GM19463 (cell line): ENCODE measurements around the gene LSAMP.

Source experiments
- ATAC-seq: cut with Tn5 transposase; IDR thresholded peaks from one replicate; pipeline ENCODE4 v1.9.1; 2021; ENCODE audit warnings: mild to moderate bottlenecking, moderate library complexity; ENCODE audit not compliant: unreplicated experiment

LSAMP gene

GRCh38 chr3:116432795-116433194 lies 12.5 kb downstream of the LSAMP start:
- ATAC-seq = no peak

DNA sequence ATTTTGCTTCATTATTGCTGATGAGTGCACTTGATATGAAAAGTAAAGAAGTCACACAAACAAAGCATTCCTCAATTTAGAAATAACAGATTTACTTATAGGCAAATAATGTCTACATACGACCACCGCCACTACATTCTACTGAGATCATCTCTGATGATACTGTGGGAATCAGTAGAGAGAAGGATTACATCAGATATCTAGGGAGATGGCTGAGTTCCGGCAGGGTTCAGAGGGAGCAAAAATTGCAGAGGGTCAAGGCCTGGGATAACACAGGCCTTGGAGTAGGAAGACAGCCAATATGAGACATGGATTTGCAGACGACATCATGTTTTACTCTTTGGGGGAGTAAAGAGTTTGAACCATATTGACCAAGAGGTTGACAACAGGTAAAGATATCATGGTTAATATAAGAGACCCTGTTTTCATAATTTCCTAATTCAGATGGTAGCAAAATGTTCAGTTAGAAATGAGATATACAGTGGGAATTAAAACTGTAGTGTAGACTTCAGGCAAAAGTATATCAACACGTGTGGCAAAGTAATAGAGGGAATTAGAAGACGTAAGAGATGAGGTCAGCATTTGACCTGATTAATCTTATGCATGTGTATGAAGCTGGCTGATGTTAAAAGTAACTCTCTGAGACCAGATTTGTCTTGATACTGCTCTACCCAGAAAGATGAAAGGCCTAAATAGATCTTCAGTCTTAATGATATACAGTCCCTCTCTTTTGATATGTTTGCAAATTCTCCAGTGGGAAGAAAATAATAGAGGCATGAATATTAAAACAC lies 15.6 kb downstream of the LSAMP start:
- ATAC-seq = no peak

GRCh38 chr3:116426036-116426435 lies 19.3 kb downstream of the LSAMP start:
- ATAC-seq = no peak

DNA sequence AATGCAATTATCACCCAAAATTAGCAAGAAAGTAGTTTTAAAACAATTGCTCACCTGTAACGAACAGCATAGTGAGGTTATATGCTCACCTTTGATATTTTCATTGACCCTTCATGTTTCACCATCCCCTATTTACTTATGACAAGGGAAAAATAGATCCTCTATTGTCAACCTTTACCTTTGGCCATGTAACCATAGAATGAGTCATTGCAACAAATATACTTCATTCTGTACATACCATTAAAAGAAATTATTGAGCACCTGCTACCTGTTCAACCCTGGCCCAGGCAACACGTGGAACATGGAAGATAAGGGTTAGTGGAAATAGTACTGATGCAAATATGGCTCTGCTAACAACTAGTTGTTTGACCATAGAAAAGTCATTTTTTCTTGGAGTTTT lies 20.2 kb downstream of the LSAMP start:
- ATAC-seq = no peak

GRCh38 chr3:116423945-116424344 lies 21.3 kb downstream of the LSAMP start:
- ATAC-seq = no peak

DNA sequence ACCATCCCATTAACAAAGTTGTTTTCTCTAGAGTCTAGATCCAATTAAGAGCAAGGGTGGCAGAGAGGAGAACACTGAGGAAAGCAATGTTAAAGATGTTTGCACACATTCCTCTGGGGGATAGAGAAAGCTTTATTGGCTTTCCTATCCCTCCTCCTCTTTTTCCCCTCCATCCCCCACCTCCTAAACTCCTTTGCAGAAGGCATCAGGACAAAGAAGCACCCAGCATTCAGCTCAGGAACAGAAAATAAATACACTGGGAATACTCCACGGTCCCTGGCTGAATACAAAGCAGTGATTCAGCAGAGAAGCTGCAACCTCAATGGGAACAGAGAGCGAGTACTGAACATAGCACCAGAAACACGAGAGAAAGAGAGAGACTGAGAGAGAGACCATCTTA lies 21.9 kb downstream of the LSAMP start:
- ATAC-seq = no peak

GRCh38 chr3:116417151-116417550 lies 28.1 kb downstream of the LSAMP start:
- no peak for ATAC-seq

- no peak for ATAC-seq
Measured at GRCh38 chr3:116413319-116413718, 32.0 kb downstream of the LSAMP start.

DNA sequence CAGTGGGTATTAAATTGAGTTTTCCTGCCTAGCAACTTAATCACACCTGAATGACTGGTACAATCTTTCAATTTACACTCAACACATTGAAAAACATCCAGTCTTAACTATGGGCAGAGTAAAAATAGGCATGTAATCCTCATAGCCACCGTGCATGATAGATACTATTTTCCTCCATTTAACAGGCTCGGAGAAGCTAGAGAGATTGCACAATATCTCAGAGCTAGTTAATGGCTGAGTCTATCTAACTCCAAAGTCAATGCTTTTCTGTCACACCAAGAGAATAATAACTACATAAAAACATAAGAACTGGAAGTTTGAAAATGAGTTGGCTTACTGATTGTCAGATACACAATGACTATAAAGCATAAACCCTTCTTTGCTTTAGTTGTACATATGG lies 36.8 kb downstream of the LSAMP start:
- no peak for ATAC-seq

- no peak for ATAC-seq
Measured at GRCh38 chr3:116405231-116405630, 40.1 kb downstream of the LSAMP start.

DNA sequence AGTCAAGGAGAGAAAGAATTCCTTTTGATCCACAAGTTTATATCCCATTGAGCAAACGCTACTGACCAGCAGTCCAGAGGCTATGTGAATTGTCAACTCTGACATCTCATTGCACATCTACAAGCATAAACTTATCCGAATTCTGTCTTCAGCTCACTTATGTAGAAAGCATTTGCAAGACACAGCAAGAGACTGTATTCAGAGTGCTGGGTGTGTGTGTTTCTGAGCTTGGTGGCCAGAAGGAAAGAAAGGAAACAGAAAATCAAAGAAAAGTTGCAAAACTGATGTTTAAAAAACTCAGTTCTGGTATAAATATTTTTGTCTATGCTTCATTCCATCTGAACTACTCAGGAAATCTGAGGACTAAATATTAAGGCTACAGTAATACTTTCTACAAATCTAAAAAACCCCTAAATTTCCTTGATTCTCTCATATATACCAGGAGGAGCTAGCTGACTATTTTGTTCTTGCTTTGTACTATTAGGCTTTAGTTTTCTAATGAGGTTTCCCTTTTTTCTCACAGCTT lies 45.5 kb downstream of the LSAMP start:
- no peak for ATAC-seq

DNA sequence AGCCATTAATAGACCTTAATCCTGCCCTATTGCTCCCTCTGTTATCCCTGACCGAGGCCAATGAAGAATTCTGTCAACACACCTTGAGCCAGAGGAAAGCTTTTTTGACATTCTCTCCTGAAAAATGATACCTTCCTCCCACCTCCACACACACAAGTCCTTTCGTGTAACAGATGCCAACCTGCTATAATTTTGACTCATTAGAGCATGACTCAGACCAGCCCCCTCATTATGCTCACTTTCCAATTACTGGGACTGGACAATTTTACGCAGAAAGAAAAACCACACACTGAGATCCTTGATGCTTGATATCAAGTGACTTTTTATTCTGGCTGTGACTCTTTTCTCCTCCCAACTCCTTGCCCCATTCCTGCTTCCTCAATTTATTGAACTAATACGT lies 50.9 kb downstream of the LSAMP start:
- ATAC-seq = no peak

DNA sequence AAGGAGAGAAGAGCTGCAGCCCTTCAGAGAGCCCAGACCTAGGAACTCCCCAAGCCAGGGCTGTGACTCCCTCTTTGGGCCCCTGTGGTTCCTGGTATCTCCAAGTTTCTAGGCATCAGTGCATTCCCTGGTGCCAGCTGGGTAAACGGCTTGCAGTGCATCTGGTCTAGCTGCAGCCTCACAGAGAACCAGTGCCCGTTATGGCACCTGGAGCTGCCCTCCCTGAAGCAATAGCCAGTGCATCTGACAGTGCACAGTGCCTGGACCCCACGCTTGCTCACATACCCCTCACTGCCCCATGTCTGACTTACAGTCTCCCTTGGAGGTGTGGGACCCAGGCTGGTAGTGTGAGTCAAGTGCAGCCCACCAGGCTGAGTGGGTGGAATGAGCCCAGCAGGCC lies 52.1 kb downstream of the LSAMP start:
- ATAC-seq = no peak

- ATAC-seq = no peak
Measured at GRCh38 chr3:116392291-116392690, 53.0 kb downstream of the LSAMP start.

- ATAC-seq = no peak
Measured at GRCh38 chr3:116391296-116392201, 53.7 kb downstream of the LSAMP start.

DNA sequence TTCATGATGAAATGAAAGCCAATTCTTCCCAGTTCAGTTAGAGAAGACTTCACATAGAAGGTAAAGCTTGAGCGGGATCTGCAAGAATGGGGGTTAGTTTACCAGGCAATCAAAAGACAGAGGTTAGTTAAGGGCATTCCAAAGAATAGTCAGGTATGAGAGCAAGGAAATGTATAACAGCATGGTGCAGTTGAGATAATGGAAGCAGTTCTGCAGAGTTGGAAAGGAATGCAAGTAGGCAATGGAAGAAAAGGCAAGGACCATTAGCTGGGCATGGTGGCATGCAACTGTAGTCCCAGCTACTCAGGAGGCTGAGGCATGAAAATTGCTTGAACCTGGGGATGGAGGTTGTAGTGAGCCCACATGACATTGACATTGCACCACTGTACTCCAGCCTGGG lies 55.0 kb downstream of the LSAMP start:
- no peak for ATAC-seq

DNA sequence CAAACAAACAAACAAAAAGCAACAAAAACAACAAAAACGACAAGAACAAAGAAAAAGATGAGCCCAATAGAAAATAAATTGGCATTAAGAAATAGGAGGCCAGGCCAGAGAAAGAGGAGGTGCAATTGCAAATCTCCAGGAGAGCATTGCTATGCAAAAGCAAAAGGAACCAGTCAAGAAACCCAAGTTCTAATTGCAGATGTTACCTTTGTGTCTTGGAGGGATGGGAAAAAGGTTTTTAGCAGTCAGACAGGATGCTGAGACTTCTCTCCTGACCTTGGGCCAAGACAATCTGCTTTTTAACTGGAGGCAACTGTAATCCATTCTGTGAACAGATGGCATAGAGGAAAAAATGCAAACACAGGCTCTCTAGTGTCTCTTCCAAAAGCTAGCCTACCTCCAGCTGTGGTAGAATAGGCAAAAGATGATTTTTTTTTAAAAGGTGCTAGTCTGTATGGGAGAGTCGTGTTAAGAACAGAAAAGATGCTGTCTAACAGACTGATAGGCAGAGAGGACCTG lies 56.4 kb downstream of the LSAMP start:
- no peak for ATAC-seq

DNA sequence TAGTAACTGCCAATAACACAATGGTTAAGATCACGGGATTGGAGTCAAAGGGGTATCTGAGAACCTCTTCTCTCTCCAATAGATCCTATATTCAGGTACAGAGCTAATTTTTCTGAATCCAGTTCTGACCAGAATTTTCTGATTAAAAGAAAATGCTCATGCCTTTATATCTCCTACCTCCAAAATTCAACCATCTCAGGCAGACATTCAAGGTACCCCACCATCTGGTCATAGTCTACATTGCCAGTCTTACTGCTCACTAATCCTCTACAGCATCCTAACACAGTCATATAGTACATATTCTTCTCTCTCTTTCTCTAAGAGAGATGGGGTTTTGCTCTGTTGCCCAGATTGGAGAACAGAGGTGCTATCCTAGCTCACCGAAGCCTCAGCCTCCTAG lies 59.1 kb downstream of the LSAMP start:
- ATAC-seq = no peak

GRCh38 chr3:116384717-116385116 lies 60.6 kb downstream of the LSAMP start:
- no peak for ATAC-seq

- no peak for ATAC-seq
Measured at GRCh38 chr3:116378077-116378476, 67.2 kb downstream of the LSAMP start.

GRCh38 chr3:116374901-116375300 lies 70.4 kb downstream of the LSAMP start:
- no peak for ATAC-seq
